Hippocampal formation (tissue), 2 donors: Measurements from ENCODE around the gene DNAH3.
"Not testable (repeated sequence)": the region's sequence is repeated elsewhere in the genome, so short reads cannot be mapped to it uniquely, and the experiment has no call there.

Experiments used
- DNase-seq, 2 donors: peaks; one replicate each; lab custom pipeline; 2025; lab: John Stamatoyannopoulos, UW

The DNAH3 gene

DNA sequence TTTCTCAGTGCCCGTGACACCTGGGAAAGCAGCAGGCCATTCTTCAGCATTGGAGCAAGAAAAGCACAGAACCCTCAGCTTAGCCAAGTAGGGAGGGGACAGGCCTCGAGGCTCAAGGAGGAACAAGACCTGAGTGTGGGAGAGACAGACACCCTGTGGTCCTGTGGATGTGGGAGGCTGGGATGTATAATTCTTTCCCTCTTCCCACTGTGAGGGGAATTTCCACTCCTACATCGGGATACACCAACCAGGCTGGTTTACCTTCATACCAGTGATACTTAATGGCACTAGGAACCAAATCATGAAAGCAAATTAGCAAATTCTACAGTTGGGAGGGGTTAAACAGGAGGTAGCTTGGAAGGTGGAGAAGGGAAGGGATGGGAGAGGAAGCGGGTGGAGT is 208.4 kb downstream of the DNAH3 start:
- DNase-seq, result no peak

DNA sequence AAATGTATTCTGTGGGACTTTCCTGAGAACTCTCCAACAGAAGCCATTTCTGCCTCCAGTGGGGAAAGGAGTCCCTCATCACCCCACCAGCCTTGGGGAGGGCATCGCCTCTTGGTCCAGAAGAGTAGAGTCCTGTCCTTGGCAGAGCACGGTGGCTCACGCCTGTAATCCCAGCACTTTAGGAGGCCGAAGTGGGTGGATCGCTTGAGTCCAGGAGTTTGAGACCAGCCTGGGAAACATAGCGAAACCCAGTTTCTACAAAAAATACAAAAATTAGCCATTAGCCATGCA is 209.1 kb downstream of the DNAH3 start:
- no peak for DNase-seq

DNA sequence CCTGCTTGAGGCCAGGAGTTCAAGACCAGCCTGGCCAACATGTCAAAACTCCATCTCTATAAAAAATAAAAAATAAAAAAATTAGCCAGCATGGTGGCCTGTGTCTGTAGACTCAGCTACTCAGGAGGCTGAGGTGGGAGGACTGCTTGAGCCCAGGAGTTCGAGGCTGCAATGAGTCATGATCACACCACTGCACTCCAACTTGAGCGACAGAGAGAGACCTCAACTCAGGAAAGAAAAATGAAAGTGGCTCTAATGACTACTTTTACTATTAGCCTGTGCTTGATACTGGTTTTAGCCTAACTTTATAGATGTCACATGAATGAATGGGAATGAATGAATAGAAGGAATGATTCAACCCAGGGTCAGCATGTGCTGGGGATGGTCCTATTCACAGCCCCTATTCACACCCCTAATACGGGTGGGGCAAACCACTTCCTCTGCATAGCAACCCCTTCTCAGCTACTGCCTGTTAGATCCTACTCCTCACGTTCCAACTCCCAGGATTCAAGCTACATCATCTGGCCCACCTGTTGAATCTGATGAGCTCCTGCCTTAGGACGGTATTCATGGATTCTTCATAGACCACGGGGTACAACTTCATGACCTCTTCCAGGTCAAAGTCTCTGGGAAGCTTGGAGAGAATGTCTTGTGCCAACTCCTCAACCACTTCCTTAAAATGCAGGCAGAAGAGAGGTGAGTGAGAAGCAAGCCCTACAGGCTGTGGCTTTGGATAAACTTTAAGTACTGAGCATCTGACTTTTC is 209.6 kb downstream of the DNAH3 start:
- DNase-seq, result no peak

DNA sequence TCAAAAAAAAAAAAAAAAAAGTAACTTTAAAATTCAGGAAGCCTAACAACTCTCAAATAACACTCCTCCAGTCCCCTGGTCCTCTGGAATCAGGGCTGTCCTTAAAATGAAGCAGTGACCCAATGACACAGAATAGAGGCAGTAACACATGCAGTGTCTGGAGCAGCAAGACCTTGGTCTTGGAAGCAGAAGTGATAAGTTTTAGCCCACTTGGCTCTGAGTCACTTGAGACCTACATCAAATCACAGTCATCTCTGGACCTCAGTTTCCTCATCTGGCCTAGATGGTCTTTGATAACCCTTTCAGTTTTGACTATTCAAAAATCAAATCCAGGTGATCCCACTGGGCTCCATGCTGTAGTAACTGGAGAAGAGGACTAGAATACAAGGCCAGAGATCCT is 211.0 kb downstream of the DNAH3 start:
- no peak for DNase-seq

DNA sequence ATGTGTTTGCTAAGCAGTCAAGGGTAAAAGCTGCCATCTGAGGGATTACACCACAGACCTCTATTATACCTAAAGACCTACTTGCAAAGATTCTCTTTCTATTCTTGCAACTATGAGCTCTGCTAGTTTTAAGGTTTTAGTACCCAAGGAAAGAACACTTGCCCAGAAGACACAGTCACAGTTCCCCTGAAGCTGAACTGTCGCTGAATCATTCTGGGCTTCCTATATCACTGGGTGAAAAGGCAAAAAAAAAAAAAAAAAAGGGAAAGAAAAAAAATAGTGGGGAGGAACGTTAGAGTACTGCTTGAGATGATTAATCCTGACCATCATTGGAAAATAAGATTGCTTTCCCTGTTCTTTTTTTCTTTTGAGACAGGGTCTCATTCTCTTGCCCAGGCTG is 212.2 kb downstream of the DNAH3 start:
- DNase-seq, result no peak

DNA sequence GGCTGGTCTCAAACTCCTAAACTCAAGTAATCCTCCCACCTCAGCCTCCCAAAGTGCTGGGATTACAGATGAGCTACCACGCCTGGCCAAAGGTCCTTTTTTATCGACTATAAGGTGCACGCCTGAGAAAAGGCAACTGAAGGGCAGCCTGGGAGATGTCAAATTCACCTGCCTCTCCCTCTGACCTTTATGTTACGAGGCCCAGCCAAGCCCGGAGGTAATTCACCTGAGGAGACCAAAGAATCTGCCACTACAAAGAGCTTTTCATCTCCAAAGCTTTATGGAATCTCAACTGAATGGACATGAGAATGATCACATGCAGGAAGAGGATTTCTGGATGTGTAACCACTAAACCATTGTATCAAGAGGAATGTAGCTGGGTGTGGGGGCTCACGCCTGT is 212.9 kb downstream of the DNAH3 start:
- no peak for DNase-seq

DNA sequence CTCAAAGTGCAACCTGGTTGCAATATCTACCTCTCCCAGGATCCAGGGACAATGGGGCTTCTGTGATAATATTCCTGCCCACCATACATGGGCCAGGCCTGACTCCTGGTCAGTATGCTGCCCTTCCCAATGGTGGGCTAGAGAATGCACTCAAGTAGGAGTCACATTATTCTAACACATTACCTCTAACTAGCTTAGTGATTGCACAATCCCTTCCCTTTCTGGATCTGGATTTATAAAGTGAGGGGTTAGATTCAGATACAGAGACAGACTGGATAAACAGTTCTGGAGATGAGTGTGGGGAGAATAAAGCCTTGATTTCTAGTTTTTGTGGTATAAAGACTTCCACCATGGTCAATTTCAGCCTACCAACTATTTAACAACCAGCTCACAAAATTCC is 217.1 kb downstream of the DNAH3 start:
- DNase-seq, result no peak

DNA sequence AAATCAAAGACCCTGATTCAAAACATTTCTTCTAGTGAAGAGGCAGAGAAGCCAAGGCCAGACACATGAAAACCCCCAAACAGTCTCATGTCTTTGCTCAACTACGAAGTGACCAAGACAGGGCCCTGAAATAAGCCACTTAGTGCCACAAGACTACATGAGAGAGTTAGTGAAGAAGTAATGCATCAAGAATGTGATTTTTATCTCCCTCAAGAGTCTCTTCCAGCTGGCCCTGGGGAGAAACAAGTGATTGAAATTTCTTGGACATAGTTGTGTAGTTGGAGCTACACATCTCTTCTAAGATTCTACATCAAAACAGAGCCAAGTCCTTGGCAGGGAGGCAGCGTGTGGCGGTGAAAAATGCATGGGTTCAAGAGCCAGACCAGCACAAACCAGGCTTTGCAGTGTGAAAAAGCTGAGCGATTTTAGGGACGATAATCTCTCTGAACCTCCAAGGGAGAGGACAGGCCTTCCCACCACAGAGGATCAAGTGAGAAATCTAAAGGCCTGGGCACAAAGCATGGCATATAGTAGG is 219.5 kb downstream of the DNAH3 start:
- no peak for DNase-seq

DNA sequence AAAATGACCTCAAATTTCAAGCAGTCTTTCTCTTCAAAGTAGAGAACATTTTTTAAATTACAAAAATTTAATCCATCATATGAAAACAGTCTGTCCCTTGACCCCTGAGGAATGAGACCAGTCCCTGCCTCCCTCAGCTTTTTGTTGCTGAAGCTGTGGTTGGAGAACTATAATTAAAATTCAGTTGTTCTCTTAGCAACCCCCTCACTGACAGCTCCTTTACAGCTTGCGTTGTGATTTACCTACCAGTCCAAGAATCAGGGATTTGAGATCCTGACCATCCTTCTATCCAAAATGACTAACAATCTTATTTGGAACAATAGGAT is 220.3 kb downstream of the DNAH3 start:
- DNase-seq, result no peak

DNA sequence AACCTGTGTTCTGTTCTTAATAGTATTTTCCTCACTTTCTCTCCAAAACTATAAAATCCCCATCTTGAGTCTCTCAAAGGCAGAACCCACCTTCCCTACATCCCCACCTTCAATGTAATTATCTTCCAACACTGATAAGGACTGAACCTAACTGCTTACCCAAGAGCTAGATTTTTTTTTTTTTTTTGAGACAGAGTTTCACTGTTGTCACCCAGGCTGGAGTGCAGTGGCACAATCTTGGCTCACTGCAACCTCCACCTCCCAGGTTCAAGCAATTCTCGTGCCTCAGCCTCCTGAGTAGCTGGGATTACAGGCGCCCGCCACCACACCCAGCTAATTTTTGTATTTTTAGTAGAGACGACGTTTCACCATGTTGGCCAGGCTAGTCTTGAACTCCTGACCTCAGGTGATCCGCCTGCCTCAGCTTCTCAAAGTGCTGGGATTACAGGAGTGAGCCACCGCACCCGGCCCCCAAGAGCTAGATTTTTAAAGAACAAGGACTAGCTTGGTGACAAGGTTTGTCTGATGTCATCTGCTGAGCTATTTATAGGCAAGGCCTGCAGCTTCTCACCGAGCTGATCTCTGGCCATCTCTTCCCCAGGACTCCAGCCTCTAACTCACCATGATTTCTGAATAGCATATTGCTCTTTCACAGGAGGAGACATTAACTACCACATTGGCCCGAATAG is 220.8 kb downstream of the DNAH3 start:
- not testable (repeated sequence) for DNase-seq

DNA sequence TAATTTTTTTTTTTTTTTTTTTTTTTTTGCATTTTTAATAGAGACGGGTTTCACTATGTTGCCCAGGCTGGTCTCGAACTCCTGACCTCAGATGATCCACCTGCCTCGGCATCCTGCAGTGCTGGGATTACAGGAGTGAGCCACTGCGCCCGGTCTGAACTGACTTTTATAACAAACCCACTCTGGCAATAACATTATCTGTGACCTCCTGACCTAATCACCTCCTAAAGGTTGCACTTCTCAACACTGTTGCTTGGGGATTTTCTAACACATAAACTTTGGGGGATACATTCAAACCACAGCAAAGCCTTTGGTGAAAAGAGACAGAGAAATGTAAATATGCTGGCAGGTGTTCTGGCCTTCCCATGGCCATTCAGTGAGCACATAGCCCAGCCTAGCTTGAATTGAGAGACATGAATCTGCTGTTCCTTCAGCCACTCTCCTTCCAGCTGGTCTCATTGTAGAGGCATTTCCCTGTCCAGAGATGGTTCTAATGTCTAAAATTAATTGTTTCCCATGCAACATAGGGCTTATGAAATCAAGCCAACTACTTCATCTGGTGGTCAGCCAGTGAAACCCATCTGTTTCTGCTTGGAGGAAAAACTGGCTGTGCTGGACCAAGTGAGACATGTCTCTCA is 221.8 kb downstream of the DNAH3 start:
- DNase-seq, result no peak

DNA sequence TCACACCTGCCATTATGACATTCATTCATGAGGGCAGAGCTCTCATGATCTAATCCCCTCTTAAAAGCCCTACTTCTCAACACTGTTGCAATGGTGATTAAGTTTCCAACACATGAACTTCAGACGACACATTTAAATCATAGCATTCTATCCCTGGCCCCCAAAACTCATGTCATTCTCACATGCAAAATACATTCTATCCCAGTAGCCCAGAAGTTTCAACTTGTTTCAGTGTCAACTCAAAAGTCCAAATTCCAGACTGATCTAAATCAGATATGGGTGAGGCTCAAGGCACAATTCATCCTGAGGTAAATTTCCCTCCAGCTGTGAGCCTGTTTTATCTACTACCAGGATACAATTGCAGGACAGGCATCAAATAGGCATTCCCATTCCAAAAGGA is 224.9 kb downstream of the DNAH3 start:
- no peak for DNase-seq

DNA sequence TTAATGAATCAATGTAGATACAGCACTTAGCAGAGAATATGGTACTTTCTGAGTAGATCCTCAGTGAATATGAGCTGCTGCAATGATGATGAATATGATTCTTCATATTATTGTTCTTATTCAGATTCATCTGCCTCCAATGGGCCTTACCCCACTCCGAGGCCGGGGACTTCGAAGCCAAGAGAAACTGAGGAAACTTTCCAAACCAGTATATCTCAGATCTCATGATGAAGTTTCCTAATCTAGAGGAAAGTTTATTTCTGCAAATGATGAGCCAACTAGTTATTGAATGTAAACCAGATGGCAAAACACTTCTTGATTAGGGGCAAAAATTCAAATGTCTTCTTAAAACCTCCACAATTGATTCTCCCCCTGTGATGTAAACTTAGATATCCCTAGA is 226.8 kb downstream of the DNAH3 start:
- DNase-seq, result no peak

DNA sequence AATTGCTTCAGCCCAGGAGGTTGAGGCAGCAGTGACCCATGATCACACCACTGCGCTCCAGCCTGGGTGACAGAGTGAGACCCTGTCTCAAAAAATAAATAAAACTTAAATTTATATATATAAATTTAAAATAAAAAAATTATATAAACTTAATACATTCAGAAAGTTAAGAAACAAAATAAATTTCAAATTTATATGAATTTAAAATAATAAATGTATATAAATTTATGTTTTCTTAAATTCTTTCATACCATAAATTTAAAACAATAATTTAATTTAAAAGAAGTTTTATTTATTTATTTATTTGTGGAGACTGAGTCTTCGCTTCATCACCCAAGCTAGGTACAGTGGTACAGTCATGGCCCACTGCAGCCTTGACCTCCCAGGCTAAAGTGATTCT is 229.8 kb downstream of the DNAH3 start:
- no peak for DNase-seq

DNA sequence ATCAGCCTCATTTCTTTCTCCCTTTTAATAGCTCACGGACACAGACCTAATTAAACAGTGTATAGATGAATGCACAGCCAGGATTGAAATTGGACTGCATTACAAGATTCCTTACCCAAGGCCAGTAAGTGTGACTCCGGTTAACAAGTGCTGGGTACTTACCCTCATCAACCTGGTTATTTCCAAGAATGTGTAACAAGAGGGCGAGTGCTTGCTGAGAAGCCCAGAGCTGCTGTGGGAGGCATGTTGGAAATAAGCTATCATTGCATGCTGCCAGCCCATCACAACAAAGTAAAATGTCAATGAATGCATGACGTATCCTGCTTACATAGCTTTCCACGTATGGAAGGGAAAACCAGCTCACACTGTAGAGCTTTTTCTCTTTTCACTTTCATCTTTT is 230.6 kb downstream of the DNAH3 start:
- no peak for DNase-seq

DNA sequence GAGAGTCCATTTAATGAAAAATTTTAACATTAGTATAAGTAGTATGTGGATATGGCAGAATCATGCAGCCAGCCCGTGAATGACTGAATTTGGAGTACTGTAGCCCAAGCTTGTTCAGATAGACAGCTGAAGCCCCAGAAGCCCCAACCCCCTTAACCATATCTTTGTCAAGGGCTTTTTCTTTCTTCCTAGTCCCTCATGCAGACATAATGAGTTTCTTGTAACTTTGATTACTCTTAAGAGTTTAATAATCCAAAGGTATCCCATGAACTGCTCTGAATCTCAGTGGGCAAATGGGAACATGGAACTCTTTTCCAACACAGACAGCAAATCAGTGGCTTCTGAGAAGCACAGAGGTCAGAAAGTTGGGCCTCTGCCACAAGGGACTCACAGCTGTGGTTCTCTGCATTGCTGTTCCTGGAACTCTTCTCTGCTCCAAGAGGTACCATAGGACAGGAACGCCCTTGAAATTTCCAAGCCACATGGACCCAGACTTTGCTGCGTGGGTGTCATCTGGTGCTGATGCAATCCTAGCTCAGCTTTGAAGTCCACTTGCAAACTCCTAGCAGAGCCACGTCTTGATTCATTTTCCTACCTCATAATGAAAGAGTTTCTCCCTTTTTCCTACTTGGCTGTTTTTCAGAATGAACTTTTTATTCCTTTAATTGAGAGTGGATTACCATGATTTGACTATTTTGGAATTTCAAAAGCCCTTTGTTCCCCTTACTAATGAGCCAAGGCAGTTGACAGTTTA is 232.0 kb downstream of the DNAH3 start:
- no peak for DNase-seq

DNA sequence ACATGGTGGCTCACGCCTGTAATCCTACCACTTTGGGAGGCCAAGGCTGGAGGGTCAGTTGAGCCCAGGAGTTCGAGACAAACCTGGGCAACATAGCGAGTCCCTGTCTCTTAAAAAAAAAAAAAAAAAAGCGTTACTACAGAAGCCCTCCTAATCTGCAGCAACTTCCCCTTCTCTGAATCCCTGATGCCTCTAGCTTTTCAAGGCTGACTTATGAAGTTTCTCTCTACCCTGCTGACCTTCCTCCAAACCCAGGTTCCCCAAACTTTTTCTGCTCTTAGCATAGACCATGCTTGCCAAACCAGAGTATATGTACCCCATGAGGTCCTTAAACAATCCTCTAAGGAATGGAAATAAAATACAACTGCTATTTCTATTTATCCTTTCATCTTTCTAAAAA is 233.7 kb downstream of the DNAH3 start:
- no peak for DNase-seq

DNA sequence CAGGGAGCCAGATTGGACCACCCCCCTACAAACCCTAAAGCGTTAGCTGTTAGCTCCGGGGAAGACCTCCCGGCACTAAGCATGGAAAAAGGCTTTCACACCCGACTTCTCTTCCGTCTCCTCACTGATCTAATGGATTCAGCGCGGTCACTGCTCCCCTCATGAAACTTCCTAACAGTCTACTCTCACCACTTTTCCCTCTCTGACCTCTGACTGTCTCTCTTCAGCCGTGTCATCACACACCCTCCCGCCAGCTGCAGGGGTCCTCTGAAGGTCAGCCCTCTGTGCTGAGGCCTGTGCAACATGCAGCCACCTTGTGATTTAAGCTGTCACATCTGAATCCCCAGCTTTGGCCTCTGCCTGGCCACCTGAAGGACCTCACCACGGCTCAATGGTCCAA is 234.4 kb downstream of the DNAH3 start:
- DNase-seq, result no peak

DNA sequence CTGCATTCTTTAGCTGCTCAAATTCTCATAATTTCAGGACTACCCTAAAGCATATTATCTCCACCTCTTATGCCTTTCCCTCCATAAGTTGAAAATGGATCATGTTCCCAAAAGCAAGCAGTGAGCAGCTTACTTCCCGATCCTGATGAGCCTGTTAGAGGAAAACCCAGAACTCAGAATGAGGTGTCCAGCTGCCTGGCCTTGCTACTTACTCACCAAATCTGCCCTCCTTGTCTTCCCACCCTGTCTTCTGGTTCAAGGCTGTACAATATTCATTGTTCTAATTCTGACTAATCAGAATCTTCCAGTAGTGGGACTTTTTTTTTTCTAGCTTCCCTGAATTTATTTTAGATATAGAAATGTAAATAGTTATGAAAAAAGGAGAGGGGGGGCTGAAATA is 239.3 kb downstream of the DNAH3 start:
- DNase-seq, result no peak

DNA sequence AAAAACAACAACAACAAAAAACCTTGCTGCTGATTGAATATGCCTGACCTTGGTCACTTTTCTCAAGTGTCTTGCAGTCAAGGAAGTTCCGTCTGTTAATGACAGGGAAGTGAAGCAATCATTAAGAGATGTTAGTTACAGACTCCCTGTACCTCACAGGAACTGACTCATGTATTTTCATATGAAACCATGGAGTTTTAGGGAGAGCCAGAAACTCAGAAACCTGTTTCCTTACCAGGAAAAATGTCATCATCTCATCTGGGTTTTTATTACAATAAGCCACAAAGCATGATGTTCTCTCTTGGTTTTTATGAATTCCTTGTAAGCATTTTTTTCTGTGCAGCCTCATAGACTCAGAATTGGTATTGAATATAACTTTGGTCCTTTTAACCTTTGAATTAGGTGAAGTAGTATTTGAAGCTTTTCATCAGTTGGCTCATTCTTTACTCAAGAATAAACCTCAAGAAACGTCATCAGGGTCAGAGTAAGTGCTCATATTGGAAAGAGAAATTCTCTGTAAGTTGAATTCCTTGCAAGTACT is 239.8 kb downstream of the DNAH3 start:
- DNase-seq, result no peak

DNA sequence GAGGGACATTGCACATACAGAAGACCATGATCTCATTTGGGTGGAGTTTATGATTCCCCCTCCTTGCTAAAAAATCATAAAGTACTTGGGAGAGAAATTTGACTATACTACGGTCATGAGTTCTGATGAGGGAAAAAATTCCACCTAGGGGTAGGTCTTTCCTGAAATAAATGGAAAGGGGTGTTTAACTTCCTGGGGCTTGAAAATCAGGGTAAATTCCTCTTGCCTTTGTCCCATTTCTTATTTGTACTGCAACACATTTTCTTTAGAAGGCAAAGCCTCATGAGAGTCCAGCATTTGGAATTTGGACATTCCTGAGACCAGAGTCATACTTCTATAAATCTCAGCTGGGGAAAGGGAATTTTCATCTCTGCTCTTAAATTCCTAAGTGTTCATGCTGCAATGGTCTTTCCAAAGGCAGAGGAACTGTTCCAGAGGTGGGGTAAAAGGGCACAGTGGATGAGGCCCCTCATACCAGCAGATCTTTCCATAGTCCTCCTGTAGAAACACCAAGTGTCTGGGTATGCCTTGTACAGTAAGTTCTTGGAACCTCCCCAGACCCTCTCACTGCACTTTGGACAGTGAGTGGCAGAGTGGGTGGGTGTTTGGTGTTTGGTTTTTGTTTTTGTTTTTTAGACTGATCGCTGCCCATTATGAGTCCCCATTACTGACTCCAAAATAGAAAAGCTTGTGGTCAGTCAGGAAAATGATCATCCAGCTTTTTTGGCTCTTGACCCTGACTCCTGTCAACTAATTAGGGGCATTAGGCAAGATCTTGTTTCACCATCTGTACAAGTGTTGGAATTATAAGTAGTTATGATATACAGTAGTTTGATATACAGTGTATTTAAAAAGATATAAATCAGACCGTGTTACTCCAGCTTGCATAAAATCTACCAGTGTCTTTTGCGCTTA is 244.0 kb downstream of the DNAH3 start:
- DNase-seq, result no peak
